Right forelimb (tissue), 1 donor: ENCODE data around the gene TBC1D14.
"Not testable (repeated sequence)": the region's sequence is repeated elsewhere in the genome, so short reads cannot be mapped to it uniquely, and the experiment has no call there.

Experiments
- DNase-seq: peaks from one replicate; pipeline ENCODE4 v3.0.0-alpha.2; 2018

TBC1D14 gene

GRCh38 chr4:6956087-6956433 is 46.4 kb downstream of the TBC1D14 start:
- no peak for DNase-seq

GRCh38 chr4:6956434-6957147 is 47.0 kb downstream of the TBC1D14 start:
- DNase-seq, result no peak

GRCh38 chr4:6957148-6957520 is 47.5 kb downstream of the TBC1D14 start:
- DNase-seq, result no peak

GRCh38 chr4:6957994-6958393 is 48.4 kb downstream of the TBC1D14 start:
- no peak for DNase-seq

GRCh38 chr4:6959261-6959660 is 49.6 kb downstream of the TBC1D14 start:
- DNase-seq, result no peak

- no peak for DNase-seq
Observed at GRCh38 chr4:6960154-6960553, 50.5 kb downstream of the TBC1D14 start.

GRCh38 chr4:6960628-6961412 is 51.2 kb downstream of the TBC1D14 start:
- no peak for DNase-seq

- DNase-seq, result no peak
Observed at GRCh38 chr4:6961496-6962210, 52.0 kb downstream of the TBC1D14 start.

- no peak for DNase-seq
Observed at GRCh38 chr4:6962211-6963041, 52.8 kb downstream of the TBC1D14 start.

GRCh38 chr4:6963139-6963611 is 53.5 kb downstream of the TBC1D14 start:
- no peak for DNase-seq

GRCh38 chr4:6964858-6965257 is 55.2 kb downstream of the TBC1D14 start:
- no peak for DNase-seq

GRCh38 chr4:6965329-6965728 is 55.7 kb downstream of the TBC1D14 start:
- no peak for DNase-seq

GRCh38 chr4:6967846-6968340 is 58.3 kb downstream of the TBC1D14 start:
- no peak for DNase-seq

GRCh38 chr4:6968496-6968895 is 58.9 kb downstream of the TBC1D14 start:
- DNase-seq, result no peak

- no peak for DNase-seq
Observed at GRCh38 chr4:6969826-6970800, 60.5 kb downstream of the TBC1D14 start.

- no peak for DNase-seq
Observed at GRCh38 chr4:6971536-6972374, 62.1 kb downstream of the TBC1D14 start.

- no peak for DNase-seq
Observed at GRCh38 chr4:6972375-6972650, 62.7 kb downstream of the TBC1D14 start.

- DNase-seq, result no peak
Observed at GRCh38 chr4:6972911-6973310, 63.3 kb downstream of the TBC1D14 start.

- peak; percentile 91 for DNase-seq
Observed at GRCh38 chr4:6974138-6974848, 64.7 kb downstream of the TBC1D14 start.

GRCh38 chr4:6977846-6978245 is 68.2 kb downstream of the TBC1D14 start:
- not testable (repeated sequence) for DNase-seq
